ENCODE results near the gene NDUFB10. TPM values are rescaled to one million over a fixed set of nuclear protein-coding genes. Genes with fewer than 3 reads are reported as not detected.

Gene NDUFB10
- polyA plus RNA-seq, 1 donor (not counting 4 experiments of a cell fraction or from before 2014, with no cell fraction given), result 107 TPM

- peaks cover 25% of the 10 kb centered on the region for H3K4me1 ChIP-seq (ENCODE audit: control insufficient read depth, extremely low read depth, insufficient read depth, low read length)
- peak overlapping the region in 2 of 3 experiments; percentile 23 to 43 for H3K4me3 ChIP-seq (ENCODE audit: control insufficient read depth in 2 of 3, extremely low read depth in 1 of 3, insufficient read depth in 2 of 3, low read depth in 1 of 3, low read length in 3 of 3)
- FAIRE-seq (no peak), DNase-seq (ENCODE audit: low read depth, low spot score) (no peak)
- peak overlapping the region; percentile 70 for H3K4me2 ChIP-seq (ENCODE audit: control insufficient read depth, extremely low read depth, insufficient read depth, low read depth, low read length)
- H3K9me3 ChIP-seq (ENCODE audit: control insufficient read depth, low read depth, low read length), result no peaks in the 10 kb centered on the region
- H4K20me1 ChIP-seq (ENCODE audit: control insufficient read depth, extremely low read depth, insufficient read depth, low read length), result peaks cover 3% of the 10 kb centered on the region
- H3K79me2 ChIP-seq (ENCODE audit: control insufficient read depth, insufficient read depth, low read length), result no peaks in the 10 kb centered on the region
- H3K27me3 ChIP-seq (ENCODE audit: control insufficient read depth, extremely low read depth, insufficient read depth, low read length), result peaks cover 30% of the 10 kb centered on the region
- peak in 1 of 3 experiments; percentile 5 for TF ChIP-seq CTCF (optimal IDR thresholded peaks at IDR 0.05 in 1 of 3, IDR thresholded peaks at IDR 0.05 in 1 of 3, conservative IDR thresholded peaks at IDR 0.05 in 1 of 3; ENCODE audit: extremely low read depth in 1 of 3, insufficient read depth in 2 of 3, low read length in 3 of 3)
- no peak for TF ChIP-seq EZH2 (IDR thresholded peaks at IDR 0.05; ENCODE audit: low read length)
- no peak overlapping the region for H3K27ac ChIP-seq (ENCODE audit: control insufficient read depth, insufficient read depth, low read length)
- dilution Hi-C loops (cut with MboI; ENCODE audit: extremely low pct_ligation_motif_present, low sequenced_read_pairs), result no loop called here
- peak overlapping the region; percentile 88 for H2AFZ ChIP-seq (ENCODE audit: control insufficient read depth, low read length)
- no peaks in the 10 kb centered on the region for H3K9me1 ChIP-seq (ENCODE audit: control insufficient read depth, extremely low read depth, insufficient read depth, low read length)
- peaks cover 4 to 10% of the 10 kb centered on the region in 2 experiments for H3K36me3 ChIP-seq (ENCODE audit: control insufficient read depth in 2 of 2, extremely low read depth in 1 of 2, insufficient read depth in 2 of 2, low read length in 2 of 2)
- peak overlapping the region; percentile 37 for H3K9ac ChIP-seq (ENCODE audit: control insufficient read depth, extremely low read depth, insufficient read depth, low read length)
Observed at GRCh38 chr16:1991948-1992703, 32.8 kb downstream of the NDUFB10 start.

GRCh38 chr16:1992704-1993317 lies 33.5 kb downstream of the NDUFB10 start:
- Histone ChIP-seq H3K79me2 (ENCODE audit: control insufficient read depth, insufficient read depth, low read length) (no peaks in the 10 kb centered on the region), H3K4me1 (ENCODE audit: control insufficient read depth, extremely low read depth, insufficient read depth, low read length) (peaks cover 25% of the 10 kb centered on the region), H3K4me2 (ENCODE audit: control insufficient read depth, extremely low read depth, insufficient read depth, low read depth, low read length) (no peak overlapping the region), H3K27me3 (ENCODE audit: control insufficient read depth, extremely low read depth, insufficient read depth, low read length) (peaks cover 30% of the 10 kb centered on the region), H3K4me3 (ENCODE audit: control insufficient read depth in 2 of 3, extremely low read depth in 1 of 3, insufficient read depth in 2 of 3, low read depth in 1 of 3, low read length in 3 of 3) (no peak overlapping the region), H3K36me3 (ENCODE audit: control insufficient read depth in 2 of 2, extremely low read depth in 1 of 2, insufficient read depth in 2 of 2, low read length in 2 of 2) (peaks cover 7 to 13% of the 10 kb centered on the region in 2 experiments), H3K9ac (ENCODE audit: control insufficient read depth, extremely low read depth, insufficient read depth, low read length) (no peak overlapping the region), H4K20me1 (ENCODE audit: control insufficient read depth, extremely low read depth, insufficient read depth, low read length) (peaks cover 3% of the 10 kb centered on the region), H3K9me3 (ENCODE audit: control insufficient read depth, low read depth, low read length) (no peaks in the 10 kb centered on the region), H3K27ac (ENCODE audit: control insufficient read depth, insufficient read depth, low read length) (no peak overlapping the region), H2AFZ (ENCODE audit: control insufficient read depth, low read length) (no peak overlapping the region), H3K9me1 (ENCODE audit: control insufficient read depth, extremely low read depth, insufficient read depth, low read length) (no peaks in the 10 kb centered on the region)
- FAIRE-seq (no peak), DNase-seq (ENCODE audit: low read depth, low spot score) (no peak)
- dilution Hi-C loops (cut with MboI; ENCODE audit: extremely low pct_ligation_motif_present, low sequenced_read_pairs), result no loop called here
- TF ChIP-seq CTCF (optimal IDR thresholded peaks at IDR 0.05 in 1 of 3, IDR thresholded peaks at IDR 0.05 in 1 of 3, conservative IDR thresholded peaks at IDR 0.05 in 1 of 3; ENCODE audit: extremely low read depth in 1 of 3, insufficient read depth in 2 of 3, low read length in 3 of 3) (no peak), EZH2 (IDR thresholded peaks at IDR 0.05; ENCODE audit: low read length) (no peak)
